Measurements from ENCODE around the gene PFKP.

DNA sequence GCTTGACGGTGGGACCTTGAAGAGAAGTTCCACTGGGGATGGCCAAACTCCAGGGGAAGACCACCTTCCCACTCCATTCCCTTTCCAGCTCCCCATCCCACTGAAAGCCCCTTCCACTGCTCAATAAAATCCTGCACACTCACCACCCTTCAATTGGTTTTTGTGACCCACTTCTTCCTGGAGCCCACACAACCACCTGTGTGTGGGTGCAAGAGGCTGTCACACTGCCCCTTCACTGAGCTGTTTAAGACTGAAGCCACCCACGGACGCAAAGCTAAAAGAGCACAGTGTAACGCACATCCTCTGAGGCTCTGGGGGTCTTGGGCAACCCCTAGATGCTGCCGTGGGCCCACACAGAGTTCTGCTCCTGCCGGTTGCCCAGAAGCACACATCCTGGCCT, 118.0 kb downstream of the PFKP start:
- TF ChIP-seq, protein P1, sequence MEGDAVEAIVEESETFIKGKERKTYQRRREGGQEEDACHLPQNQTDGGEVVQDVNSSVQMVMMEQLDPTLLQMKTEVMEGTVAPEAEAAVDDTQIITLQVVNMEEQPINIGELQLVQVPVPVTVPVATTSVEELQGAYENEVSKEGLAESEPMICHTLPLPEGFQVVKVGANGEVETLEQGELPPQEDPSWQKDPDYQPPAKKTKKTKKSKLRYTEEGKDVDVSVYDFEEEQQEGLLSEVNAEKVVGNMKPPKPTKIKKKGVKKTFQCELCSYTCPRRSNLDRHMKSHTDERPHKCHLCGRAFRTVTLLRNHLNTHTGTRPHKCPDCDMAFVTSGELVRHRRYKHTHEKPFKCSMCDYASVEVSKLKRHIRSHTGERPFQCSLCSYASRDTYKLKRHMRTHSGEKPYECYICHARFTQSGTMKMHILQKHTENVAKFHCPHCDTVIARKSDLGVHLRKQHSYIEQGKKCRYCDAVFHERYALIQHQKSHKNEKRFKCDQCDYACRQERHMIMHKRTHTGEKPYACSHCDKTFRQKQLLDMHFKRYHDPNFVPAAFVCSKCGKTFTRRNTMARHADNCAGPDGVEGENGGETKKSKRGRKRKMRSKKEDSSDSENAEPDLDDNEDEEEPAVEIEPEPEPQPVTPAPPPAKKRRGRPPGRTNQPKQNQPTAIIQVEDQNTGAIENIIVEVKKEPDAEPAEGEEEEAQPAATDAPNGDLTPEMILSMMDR (IDR thresholded peaks at IDR 0.05; ENCODE audit: insufficient read depth, low read depth, low read length): no peak
- TF ChIP-seq EZH2 (IDR thresholded peaks at IDR 0.05; ENCODE audit: insufficient read depth, low read length): no peak

Data from astrocyte (in vitro differentiated cells and primary cell).